Measurements from ENCODE around the gene CD226.
A peak's percentile ranks its signal among the peaks of the same experiment; 100 is the strongest.
"Not testable (repeated sequence)": the region's sequence is repeated elsewhere in the genome, so short reads cannot be mapped to it uniquely, and the experiment has no call there.

CD226 gene

GRCh38 chr18:69874058-69874457 is 73.6 kb downstream of the CD226 start:
- DNase-seq (ENCODE audit: low read depth): peak; percentile 8

GRCh38 chr18:69872661-69873060 is 75.0 kb downstream of the CD226 start:
- no peak for DNase-seq (ENCODE audit: low read depth)
- TF ChIP-seq CTCF (IDR thresholded peaks at IDR 0.05; ENCODE audit: insufficient read depth, low read depth, low read length, missing control alignments): no peak

More at GRCh38 chr18:69874058-69874457, 73.6 kb downstream of the CD226 start:
- no peak overlapping the region for H3K4me3 ChIP-seq (ENCODE audit: low read length)
- no peak for TF ChIP-seq CTCF (IDR thresholded peaks at IDR 0.05; ENCODE audit: insufficient read depth, low read depth, low read length, missing control alignments)

DNA sequence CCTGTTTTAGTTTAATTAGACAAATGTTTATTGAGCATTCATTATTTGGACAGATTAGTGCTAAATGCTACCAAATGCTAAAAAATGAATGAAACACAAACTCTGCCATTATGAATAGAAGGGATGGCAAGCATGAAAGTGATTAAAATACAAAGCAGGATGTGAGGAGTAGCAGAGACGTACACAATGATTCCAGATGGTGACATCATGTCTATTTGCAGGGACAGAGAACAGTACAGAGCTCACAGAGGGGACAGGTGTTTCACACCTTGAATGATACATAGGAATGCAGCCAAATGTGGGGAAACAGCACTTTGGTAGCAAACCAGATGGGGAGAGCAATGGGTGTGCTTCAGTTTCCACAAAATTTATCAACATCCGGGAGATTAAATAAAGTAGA is 76.3 kb downstream of the CD226 start:
- no peak for DNase-seq (ENCODE audit: low read depth)

More at GRCh38 chr18:69872661-69873060, 75.0 kb downstream of the CD226 start:
- H3K4me3 ChIP-seq (ENCODE audit: low read length): no peak overlapping the region

DNA sequence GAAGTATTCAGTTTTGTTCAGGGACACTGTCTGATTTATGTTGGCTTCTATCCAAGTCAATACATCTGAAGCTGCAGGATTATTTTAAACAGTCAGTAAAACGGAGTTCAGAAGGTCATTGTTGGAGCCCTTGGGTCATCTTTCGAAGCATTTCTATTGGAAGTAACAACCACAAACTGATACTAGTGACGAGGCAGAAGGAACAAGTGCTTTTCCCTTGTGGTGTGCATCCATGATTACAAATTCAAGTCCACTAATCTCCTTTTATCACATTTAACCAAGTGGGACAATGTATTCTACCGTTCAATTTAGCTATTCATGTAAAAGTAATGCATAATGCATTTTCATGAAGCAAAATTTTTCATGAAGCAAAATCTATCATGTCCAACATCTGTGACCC is 76.9 kb downstream of the CD226 start:
- H3K4me3 ChIP-seq (ENCODE audit: low read length): no peak overlapping the region
- DNase-seq (ENCODE audit: low read depth): no peak
- no peak for TF ChIP-seq CTCF (IDR thresholded peaks at IDR 0.05; ENCODE audit: insufficient read depth, low read depth, low read length, missing control alignments)

More for the DNA sequence above, 76.3 kb downstream of the CD226 start:
- no peak overlapping the region for H3K4me3 ChIP-seq (ENCODE audit: low read length)
- TF ChIP-seq CTCF (IDR thresholded peaks at IDR 0.05; ENCODE audit: insufficient read depth, low read depth, low read length, missing control alignments): no peak

DNA sequence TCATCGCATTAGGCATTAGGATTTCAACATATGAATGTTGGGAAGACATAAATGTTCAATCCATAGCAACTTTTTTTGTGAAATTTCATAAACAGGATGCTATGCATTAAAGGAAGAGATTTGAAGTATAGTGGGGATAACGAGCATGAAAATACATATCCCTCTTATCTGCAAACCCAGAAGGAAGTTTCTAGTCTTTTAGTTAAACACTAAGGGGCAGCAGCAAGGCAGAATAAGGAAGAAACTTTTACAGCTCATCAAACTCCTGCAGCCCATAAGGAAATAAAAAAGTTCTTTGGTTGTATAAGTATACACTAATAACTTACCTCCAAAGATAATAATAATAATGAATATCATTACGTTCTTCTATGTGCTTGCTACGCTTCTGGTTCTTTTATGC is 81.5 kb downstream of the CD226 start:
- no peak overlapping the region for H3K4me3 ChIP-seq (ENCODE audit: low read length)
- no peak for DNase-seq (ENCODE audit: low read depth)
- TF ChIP-seq CTCF (IDR thresholded peaks at IDR 0.05; ENCODE audit: insufficient read depth, low read depth, low read length, missing control alignments): no peak

- no peak for TF ChIP-seq CTCF (IDR thresholded peaks at IDR 0.05; ENCODE audit: insufficient read depth, low read depth, low read length, missing control alignments)
- DNase-seq (ENCODE audit: low read depth): no peak
- no peak overlapping the region for H3K4me3 ChIP-seq (ENCODE audit: low read length)
Observed at GRCh38 chr18:69865776-69866175, 81.9 kb downstream of the CD226 start.

DNA sequence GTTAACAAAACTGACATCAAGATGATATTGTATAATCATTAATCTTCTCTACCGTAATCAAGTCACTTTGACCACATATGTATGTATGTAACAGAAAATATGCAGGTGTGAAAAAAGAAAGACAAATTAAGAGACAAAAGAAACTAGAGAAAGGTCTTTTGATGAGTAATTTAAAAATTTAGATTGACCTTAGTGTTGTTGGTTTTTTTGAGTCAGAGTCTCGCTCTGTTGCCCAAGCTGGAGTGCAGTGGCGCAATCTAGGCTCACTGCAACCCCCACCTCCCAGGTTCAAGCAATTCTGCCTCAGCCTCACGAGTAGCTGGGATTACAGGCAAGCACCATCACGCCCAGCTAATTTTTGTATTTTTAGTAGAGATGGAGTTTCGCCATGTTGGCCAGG is 82.9 kb downstream of the CD226 start:
- peak; percentile 4 for DNase-seq (ENCODE audit: low read depth)
- not testable (repeated sequence) for H3K4me3 ChIP-seq (ENCODE audit: low read length)

Measured in epithelial cell of esophagus (primary cell).